Activated CD8-positive, alpha-beta memory T cell treated with anti-CD3 and anti-CD28 coated beads, Interleukin-2, amount 50 U/mL, for 1 hour (primary cell): Measurements from ENCODE around the gene TMEM178B.
"Not testable (repeated sequence)": the region's sequence is repeated elsewhere in the genome, so short reads cannot be mapped to it uniquely, and the experiment has no call there.

Experiments
- DNase-seq: peaks from one replicate; pipeline ENCODE4 v3.0.0-alpha.2; 2020; ENCODE audit errors: extremely low read depth

The TMEM178B gene

GRCh38 chr7:141387521-141388217 lies 313.8 kb downstream of the TMEM178B start:
- DNase-seq = no peak

DNA sequence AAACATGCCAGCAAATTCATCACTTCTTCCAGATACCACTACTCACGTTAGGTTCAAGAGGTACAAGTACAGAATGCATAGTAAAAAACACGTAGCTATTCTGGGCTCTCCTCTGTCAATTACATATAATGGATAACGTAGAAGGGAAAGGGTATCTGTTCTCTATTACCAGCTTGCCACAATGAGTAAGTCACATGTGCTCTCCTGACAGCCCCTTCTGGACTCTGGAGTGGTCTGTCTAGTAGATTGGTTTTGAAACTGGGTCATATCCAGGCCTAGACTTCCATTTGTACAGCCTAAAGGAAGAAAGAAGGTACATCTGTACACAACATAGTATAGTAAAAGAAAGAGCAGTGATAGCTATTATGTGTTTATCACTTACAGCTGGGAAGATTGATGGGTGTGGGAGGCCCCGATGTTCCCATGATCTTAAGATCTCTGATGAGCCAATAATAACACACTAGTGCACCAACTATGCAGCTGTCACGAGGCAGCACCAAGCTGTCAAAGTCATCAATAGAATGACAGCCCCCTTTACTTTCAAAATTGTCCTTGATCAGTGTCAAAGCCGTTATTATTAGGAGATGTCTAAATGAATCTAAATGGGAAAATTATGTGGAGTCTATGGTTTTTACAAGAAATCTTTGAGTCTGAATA lies 315.4 kb downstream of the TMEM178B start:
- DNase-seq = no peak

DNA sequence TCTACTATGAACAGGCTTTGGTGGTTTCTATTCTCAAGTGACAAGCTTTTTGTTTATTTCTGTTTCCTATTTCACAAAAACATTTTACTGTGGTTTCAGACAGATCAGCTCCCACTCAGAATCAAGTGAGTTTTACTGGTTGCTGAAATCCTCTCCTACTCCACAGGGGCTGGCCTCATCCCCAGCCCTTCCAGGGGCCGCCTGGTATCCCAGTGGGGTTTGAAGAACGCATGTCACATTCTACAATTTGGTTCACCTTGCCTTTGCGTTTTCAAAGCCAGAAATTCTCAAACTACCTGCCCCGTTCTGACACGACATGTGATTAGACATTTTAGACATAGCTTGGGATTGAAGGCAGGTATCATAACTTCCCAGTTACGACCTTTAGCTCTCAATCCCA lies 316.5 kb downstream of the TMEM178B start:
- no peak for DNase-seq

DNA sequence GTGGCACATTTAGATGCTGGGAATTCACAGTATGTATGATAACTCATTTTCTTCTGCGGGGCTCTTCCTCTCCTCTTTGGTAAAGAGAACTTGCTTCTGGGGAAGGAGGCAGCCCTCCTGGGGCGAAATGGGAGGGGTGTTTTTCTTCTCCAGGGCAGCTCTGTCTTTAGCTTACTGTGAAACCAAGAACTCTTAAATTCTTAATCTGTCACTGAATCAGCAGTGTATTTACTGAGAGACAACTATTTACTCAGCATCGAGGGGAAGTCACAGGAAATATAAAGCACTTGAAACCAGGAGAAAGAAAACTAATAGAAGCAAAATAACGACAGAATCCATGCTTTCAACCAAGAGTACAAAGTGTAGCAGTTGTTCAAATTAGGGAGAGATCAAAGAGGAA lies 319.2 kb downstream of the TMEM178B start:
- no peak for DNase-seq

DNA sequence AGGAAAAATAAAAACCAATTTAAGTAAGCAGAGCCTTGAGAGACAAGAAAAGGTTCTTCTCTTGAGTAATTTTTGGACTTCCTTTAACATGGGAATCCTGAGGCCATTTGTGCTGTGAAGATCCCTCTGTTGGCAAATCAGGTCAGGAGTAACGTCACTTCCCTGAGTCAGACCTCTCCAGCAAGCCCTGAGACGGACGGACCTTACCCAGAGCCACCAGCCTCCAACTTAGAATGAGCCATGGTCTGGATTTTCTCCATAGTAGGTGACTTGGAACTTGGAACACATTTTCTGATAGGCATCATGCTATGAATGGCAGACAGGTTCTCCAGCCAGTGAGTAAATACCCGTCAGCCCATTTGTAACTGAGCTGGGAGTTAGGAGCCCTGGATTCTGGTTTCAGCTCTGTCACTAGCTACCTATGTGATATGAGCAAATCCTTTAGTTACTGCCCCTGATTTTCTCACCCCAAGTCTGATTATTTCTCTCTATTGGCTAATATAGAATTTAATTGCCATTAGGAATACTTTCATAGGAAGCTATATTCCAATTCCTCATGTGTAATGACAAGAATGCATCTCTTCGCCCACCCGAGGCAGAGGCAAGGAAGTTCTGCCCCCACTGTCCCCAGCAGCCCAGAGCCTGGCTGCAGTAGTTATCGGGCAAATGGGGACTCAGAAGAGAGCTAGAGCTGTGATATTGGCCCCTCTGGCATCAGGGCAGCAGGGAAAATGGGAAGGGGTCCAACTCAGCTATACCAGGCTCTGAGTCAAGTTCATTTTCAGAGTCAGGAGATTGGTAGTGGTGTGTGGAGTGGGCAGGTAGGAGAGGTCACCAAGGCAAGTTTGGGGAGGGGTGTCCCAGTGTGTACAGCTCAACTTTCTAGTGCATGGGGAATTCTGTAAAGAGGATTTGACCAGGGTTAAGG lies 323.6 kb downstream of the TMEM178B start:
- DNase-seq = no peak

GRCh38 chr7:141400356-141400755 lies 326.5 kb downstream of the TMEM178B start:
- no peak for DNase-seq

DNA sequence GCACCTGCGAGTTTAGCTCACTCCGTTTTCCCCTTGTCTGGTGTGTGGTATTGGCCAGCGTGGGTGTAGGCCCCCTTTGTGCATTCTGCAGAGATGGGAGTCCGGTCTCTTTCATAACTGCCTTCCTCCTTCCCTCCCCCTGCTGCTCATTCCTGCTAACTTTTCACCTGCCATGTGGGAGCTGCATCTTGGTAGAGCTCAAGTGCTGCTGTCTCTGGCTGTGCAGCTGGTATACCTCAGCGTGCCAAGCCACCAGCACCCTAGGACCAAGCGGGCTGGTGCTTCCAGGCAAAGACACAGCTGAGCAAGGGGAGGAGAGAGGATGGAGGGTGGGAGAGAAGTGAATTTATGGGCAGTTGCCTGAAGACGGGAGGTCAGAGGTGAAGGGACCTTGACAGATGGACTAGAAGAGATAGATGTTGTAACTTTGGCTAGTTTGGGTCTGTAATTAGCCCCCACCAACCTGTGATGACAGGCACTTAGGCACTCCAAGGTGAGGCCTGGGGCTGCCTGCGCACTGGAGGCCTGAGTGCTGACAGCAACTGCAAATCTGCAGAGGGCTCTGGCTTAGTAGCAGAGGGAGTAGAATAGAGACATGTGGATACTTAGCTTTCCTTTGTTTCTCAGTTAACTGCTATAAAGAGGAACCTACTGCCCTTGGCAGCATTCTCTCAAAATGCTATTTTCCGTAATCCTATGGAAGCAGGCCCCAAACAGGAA lies 328.6 kb downstream of the TMEM178B start:
- no peak for DNase-seq

DNA sequence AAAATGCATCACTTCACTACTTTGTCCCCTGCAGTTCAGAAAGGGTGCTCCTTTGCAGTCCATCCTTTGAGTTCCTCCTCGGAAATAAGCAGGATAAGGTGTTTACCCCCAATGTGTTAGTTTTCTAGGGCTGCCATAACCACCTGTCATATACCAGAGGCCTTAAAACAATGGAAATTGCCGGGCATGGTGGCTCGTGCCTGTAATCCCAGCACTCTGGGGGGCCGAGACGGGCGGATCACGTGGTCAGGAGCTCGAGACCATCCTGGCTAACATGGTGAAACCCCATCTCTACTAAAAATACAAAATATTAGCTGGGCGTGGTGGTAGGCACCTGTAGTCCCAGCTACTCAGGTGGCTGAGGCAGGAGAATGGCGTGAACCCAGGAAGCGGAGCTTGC lies 330.0 kb downstream of the TMEM178B start:
- not testable (repeated sequence) for DNase-seq

- no peak for DNase-seq
Measured at GRCh38 chr7:141406347-141406746, 332.5 kb downstream of the TMEM178B start.

- DNase-seq = no peak
Measured at GRCh38 chr7:141407893-141408292, 334.0 kb downstream of the TMEM178B start.

DNA sequence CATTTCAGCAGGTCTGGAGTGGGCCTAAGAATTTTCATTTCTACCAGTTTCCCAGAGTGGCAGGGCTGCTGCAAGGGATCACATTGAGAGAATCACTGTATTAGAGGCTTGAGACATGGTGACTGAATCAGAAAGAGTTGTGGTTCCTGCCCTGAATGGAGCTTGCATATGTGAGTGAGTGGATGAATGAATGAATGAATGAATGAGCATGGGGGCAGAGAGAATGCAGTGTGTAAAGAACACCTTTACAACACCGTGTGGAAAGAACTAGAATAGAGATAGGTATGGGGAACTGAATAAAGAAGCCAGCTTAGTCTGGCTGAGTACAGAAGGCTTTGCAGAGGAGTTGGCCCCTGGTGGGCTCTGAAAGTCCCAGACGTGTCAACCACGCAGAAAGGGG lies 334.6 kb downstream of the TMEM178B start:
- DNase-seq = no peak

DNA sequence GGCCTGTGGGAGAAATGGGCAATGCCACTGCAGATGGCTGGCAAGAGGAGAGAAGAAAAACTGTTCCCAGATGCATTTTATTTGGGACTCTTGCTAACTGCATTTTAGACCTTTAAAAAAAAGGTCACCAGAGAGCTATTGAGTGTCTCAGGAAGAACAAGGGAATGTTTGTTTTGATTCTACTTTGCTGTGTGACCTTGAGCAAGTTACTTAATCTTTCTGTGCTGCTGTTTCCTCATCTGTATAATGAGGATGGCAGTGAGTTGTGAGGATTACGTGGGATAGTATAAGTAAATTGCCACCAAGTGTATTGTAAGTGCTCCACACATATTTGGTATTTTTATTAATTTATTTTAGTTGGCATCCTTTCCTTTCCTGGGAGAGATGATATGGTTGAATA lies 335.4 kb downstream of the TMEM178B start:
- DNase-seq = no peak

GRCh38 chr7:141409801-141410329 lies 336.0 kb downstream of the TMEM178B start:
- no peak for DNase-seq

DNA sequence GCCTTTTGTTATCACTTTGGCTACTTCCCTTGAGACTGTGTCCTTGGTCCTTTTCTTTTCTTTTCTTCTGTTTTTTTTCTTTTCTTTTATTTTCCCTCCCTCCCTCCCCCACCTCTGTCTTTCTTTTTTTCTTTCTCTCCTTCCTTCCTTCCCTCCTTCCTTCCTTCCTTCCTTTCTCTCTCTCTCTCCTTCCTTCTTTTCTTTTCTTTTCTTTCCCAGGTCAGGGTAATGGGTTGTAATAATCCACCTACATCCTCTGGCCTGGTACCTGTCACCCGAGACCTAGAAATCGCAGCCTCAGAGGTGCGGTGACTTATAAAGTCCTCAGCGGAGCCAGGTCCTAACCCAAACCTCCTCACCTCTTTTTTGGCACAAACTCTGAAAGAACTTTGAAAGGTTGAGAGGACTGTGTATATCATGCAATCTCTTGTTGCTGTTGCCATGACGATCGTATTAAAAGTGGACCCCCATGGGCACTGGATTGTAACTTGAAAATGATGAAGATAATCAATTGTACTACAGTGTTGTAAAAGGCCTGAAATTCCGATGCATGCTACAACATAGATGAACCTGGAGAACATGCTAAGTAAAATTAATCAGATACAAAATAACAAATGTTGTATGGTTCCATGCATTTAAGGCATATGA lies 336.6 kb downstream of the TMEM178B start:
- no peak for DNase-seq

DNA sequence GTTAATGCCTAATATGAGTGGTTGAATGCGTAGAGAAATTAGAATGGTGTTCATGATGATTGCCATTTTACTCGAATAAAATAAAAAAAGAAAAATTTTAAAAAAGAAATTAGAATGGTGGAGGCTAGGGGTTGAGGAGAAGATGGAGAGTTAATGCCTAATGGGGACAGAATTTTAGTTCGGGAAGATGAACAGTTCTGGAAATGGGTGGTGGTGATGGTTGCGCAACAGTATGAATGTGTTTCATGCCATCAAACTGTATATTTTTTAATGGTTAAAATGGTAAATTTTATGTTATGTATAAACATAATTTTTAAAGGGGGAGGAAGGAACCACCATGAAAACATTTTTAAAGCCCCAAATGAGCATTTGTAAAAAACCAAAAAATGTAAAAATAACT lies 337.3 kb downstream of the TMEM178B start:
- DNase-seq = no peak

DNA sequence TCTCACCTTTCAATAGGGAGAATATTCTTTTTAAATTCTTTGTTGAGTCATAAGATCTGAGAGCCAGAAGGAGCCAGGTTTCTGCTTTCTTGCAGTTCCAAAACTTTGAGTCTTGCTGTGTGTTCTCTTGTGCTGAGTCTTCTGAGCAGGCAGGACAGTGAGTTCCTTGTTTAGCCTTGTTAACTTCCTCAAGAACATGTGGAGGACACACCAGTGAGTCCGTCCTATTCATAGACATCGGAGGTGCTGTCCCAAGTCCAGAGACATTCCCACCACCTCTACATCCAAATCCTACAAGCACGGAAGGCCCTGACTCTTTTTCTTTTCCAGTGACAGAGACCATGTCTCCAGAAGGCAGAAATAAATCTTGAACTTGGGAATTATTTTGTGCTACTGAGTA lies 342.1 kb downstream of the TMEM178B start:
- no peak for DNase-seq

DNA sequence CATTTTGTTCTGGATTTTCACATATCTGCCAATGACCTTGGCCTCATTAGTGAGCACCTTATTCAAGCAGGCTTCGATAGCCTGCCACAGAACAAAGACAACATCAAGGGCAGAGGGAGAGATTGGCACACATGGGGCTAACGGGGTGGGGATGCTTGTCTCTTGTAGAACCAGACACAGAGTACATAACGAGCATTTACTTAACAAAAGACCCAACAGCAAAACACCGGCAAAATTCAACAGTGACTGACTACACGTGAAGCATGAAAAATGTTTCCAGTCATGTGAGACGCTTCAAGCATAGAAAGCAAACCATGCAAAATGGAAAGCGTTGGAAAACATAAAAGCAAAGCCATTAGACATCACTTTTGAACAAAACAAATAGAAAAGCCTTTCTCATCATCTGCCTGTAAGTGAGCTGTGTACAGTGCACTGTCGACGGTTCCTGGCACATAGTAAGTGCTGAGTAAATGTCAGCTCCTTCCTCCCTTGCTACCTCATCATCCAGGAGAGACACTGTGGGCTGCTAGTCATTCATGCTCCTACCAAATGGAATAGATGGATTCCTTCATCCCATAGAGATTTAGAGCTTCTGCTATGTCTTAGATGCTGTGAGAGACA lies 342.9 kb downstream of the TMEM178B start:
- no peak for DNase-seq

- DNase-seq = no peak
Measured at GRCh38 chr7:141417506-141417905, 343.6 kb downstream of the TMEM178B start.

DNA sequence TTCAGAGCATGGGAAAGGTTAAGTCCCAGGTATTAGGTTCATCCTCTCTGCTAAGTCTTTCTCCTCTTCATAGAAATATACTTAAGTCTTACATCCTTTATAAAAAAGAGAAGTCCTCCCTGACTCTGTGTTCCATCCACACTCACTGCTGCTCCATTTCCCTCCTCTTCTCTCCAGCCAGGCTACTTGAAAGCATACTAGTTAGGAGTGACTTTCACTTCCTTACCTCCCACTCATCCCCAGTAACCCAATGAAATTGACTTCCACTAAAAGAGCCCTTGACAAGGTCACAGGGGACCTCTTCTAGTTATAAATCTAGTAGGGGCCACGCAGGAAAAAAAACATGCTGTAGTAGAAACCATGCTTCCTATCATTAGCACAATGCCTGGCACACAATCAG lies 344.2 kb downstream of the TMEM178B start:
- DNase-seq = no peak

GRCh38 chr7:141421306-141421705 lies 347.4 kb downstream of the TMEM178B start:
- no peak for DNase-seq

DNA sequence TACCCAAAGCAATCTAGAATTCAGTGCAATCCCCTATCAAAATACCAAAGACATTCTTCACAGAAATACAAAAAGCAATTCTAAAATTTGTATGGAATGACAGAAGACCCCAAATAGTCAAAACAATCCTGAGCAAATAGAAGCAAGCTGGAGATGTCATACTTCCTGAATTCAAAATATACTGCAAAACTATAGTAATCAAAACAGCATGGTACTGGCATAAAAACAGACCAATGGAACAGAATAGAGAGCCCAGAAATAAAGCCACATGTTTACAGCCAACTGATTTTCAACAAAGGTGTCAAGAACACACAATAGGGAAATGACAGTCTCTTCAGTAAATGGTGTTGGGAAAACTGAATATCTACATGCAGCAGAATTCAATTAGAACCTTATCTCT lies 353.3 kb downstream of the TMEM178B start:
- no peak for DNase-seq
